H1 (cell line): ENCODE data around the gene PIK3R5. TPM values are rescaled to one million over a fixed set of nuclear protein-coding genes. Genes with fewer than 3 reads are reported as not detected.
A peak's percentile ranks its signal among the peaks of the same experiment; 100 is the strongest.

Experiments used
- CTCF ChIA-PET: fragments of 300-600 bp; sonication (Branson Sonifier 250); formaldehyde crosslinking; loops from one replicate; lab custom pipeline; 2021; ENCODE audit not compliant: partially characterized antibody; lab: Charles Lee
- POLR2A ChIA-PET: fragments of 300-600 bp; sonication (Branson Sonifier 250); formaldehyde crosslinking; loops from one replicate; lab custom pipeline; 2021; ENCODE audit warnings: inconsistent platforms; ENCODE audit not compliant: partially characterized antibody; lab: Charles Lee
- DNase-seq, 2 experiments: peaks; one replicate each; pipeline versions ENCODE4 v3.0.0 to v3.0.0-alpha.2; 2010 to 2022; ENCODE audit warnings: low spot score in 2 of 2, low read depth in 1 of 2, mixed read lengths in 1 of 2
- FAIRE-seq: peaks from 2 replicates; lab custom pipeline; 2011; peaks lifted over from hg19 to GRCh38; lab: Jason Lieb, UNC
- H2AFZ ChIP-seq: 2 replicates; pipeline ENCODE4 v1.8.1; 2012; ENCODE audit warnings: low read length, inconsistent platforms
- H2AK5ac ChIP-seq: 2 replicates; pipeline ENCODE4 v1.6.1; 2013; ENCODE audit warnings: low read depth, low read length
- H2BK120ac ChIP-seq: replicated peaks from 2 replicates; pipeline ENCODE3; 2013; ENCODE audit warnings: low read depth, low read length, inconsistent platforms
- H2BK12ac ChIP-seq: 2 replicates; pipeline ENCODE4 v1.6.1; 2013; ENCODE audit warnings: low read depth, low read length
- H2BK15ac ChIP-seq: 2 replicates; pipeline ENCODE4 v1.6.1; 2013; ENCODE audit warnings: low read length
- H2BK20ac ChIP-seq: 2 replicates; pipeline ENCODE4 v1.6.1; 2013; ENCODE audit warnings: low read length
- H2BK5ac ChIP-seq: 2 replicates; pipeline ENCODE4 v1.6.1; 2013; ENCODE audit warnings: low read depth, low read length
- H3K14ac ChIP-seq: 2 replicates; pipeline ENCODE4 v1.6.1; 2013; ENCODE audit warnings: inconsistent platforms; ENCODE audit not compliant: insufficient read length
- H3K18ac ChIP-seq: 2 replicates; pipeline ENCODE4 v1.6.1; 2013; ENCODE audit warnings: low read length; ENCODE audit errors: extremely low read depth
- H3K23ac ChIP-seq: 2 replicates; pipeline ENCODE4 v1.6.1; 2013; ENCODE audit warnings: inconsistent platforms; ENCODE audit not compliant: insufficient read length
- H3K23me2 ChIP-seq: 2 replicates; pipeline ENCODE4 v1.6.1; 2013; ENCODE audit warnings: low read depth, low read length
- H3K27ac ChIP-seq: 2 replicates; pipeline ENCODE4 v1.6.1; 2011; ENCODE audit warnings: low read depth, low read length, inconsistent platforms
- H3K27me3 ChIP-seq, 4 experiments: replicated peaks in 1 of 4; 1 replicate in 1 of 4; 2 replicates in 3 of 4; pipeline versions ENCODE4 v1.6.1 to v1.8.1; 2011 to 2013; ENCODE audit warnings: low read length in 3 of 4, mild to moderate bottlenecking in 3 of 4, inconsistent platforms in 2 of 4, mixed read lengths in 2 of 4, moderate library complexity in 1 of 4; ENCODE audit not compliant: control insufficient read depth in 3 of 4, insufficient read depth in 3 of 4; ENCODE audit errors: extremely low read depth in 1 of 4
- H3K36me3 ChIP-seq, 4 experiments: 2 replicates each; pipeline versions ENCODE4 v1.6.1 to v1.8.1; 2011 to 2013; ENCODE audit warnings: mild to moderate bottlenecking in 4 of 4, low read length in 3 of 4, moderate library complexity in 2 of 4, control low read depth in 1 of 4, inconsistent platforms in 1 of 4; ENCODE audit not compliant: insufficient read depth in 4 of 4, control insufficient read depth in 2 of 4
- H3K4ac ChIP-seq: replicated peaks from 2 replicates; pipeline ENCODE3; 2013; ENCODE audit warnings: low read length, low read depth, mixed read lengths, inconsistent platforms; ENCODE audit not compliant: insufficient read length
- H3K4me1 ChIP-seq, 4 experiments: replicated peaks in 1 of 4; 1 replicate in 1 of 4; 2 replicates in 3 of 4; pipeline versions ENCODE4 v1.6.1 to v1.8.1; 2011 to 2013; ENCODE audit warnings: low read length in 3 of 4, inconsistent platforms in 2 of 4, mixed read lengths in 1 of 4; ENCODE audit not compliant: insufficient read depth in 4 of 4, control insufficient read depth in 3 of 4
- H3K4me2 ChIP-seq, 2 experiments: 2 replicates each; pipeline versions ENCODE4 v1.6.1 to v1.8.1; 2011 to 2013; ENCODE audit warnings: low read depth in 2 of 2, low read length in 2 of 2, control low read depth in 1 of 2, inconsistent platforms in 1 of 2, mild to moderate bottlenecking in 1 of 2; ENCODE audit not compliant: insufficient read depth in 1 of 2
- H3K4me3 ChIP-seq, 4 experiments: fragments of 200-600, 300-600 bp in 1 of 4; sonication (generic), shearing (Covaris generic), sonication (Bioruptor Twin) in 1 of 4; 2 replicates each; pipeline versions ENCODE4 v1.5.1 to v1.8.1; 2011 to 2016; ENCODE audit warnings: low read length in 4 of 4, low read depth in 3 of 4, control low read depth in 2 of 4, inconsistent platforms in 2 of 4, mild to moderate bottlenecking in 2 of 4, mixed read lengths in 1 of 4, moderate library complexity in 1 of 4; ENCODE audit not compliant: insufficient read depth in 2 of 4; ENCODE audit errors: extremely low read depth in 1 of 4
- H3K56ac ChIP-seq: replicated peaks from 2 replicates; pipeline ENCODE3; 2013; ENCODE audit warnings: low read depth, mild to moderate bottlenecking, mixed read lengths, low read length, inconsistent platforms; ENCODE audit not compliant: insufficient read length
- H3K79me1 ChIP-seq: 2 replicates; pipeline ENCODE4 v1.6.1; 2013; ENCODE audit warnings: low read depth, low read length, control low read depth
- H3K79me2 ChIP-seq, 2 experiments: 2 replicates each; pipeline versions ENCODE4 v1.6.1 to v1.8.1; 2012 to 2013; ENCODE audit warnings: low read length in 2 of 2, mild to moderate bottlenecking in 2 of 2, inconsistent platforms in 1 of 2; ENCODE audit not compliant: insufficient read depth in 2 of 2, control insufficient read depth in 1 of 2
- H3K9ac ChIP-seq, 4 experiments: replicated peaks in 1 of 4; 1 replicate in 1 of 4; 2 replicates in 3 of 4; pipeline versions ENCODE4 v1.6.1 to v1.8.1; 2011 to 2013; ENCODE audit warnings: low read depth in 3 of 4, low read length in 3 of 4, control low read depth in 2 of 4, mild to moderate bottlenecking in 2 of 4, moderate library complexity in 2 of 4, inconsistent platforms in 1 of 4; ENCODE audit errors: extremely low read depth in 1 of 4
- H3K9me3 ChIP-seq, 2 experiments: 2 replicates each; pipeline versions ENCODE4 v1.6.1 to v1.8.1; 2012 to 2013; ENCODE audit warnings: mild to moderate bottlenecking in 2 of 2, moderate library complexity in 2 of 2, control low read depth in 1 of 2, inconsistent platforms in 1 of 2, low read depth in 1 of 2, low read length in 1 of 2, mixed read lengths in 1 of 2; ENCODE audit not compliant: insufficient read depth in 2 of 2
- H4K20me1 ChIP-seq, 2 experiments: replicated peaks in 1 of 2; 2 replicates each; pipeline versions ENCODE3 to v1.8.1; 2011 to 2013; ENCODE audit warnings: inconsistent platforms in 2 of 2, low read length in 2 of 2, mild to moderate bottlenecking in 1 of 2; ENCODE audit not compliant: insufficient read depth in 2 of 2, control insufficient read depth in 1 of 2
- H4K5ac ChIP-seq: 2 replicates; pipeline ENCODE4 v1.6.1; 2013; ENCODE audit warnings: low read length, low read depth, mixed read lengths, inconsistent platforms; ENCODE audit not compliant: insufficient read length
- H4K8ac ChIP-seq: 2 replicates; pipeline ENCODE4 v1.8.0; 2013; ENCODE audit warnings: mild to moderate bottlenecking, moderate library complexity, low read length, inconsistent platforms; ENCODE audit not compliant: insufficient read depth; ENCODE audit errors: extremely low read depth
- H4K91ac ChIP-seq: replicated peaks from 2 replicates; pipeline ENCODE3; 2013; ENCODE audit warnings: low read length, mixed read lengths, inconsistent platforms; ENCODE audit not compliant: insufficient read length
- ASH2L ChIP-seq: fragments of 200-600, 300-600 bp; sonication (generic); IDR thresholded peaks from one replicate; pipeline ENCODE4 v1.7.1; 2017; ENCODE audit warnings: low read length
- BACH1 ChIP-seq: IDR thresholded peaks from 2 replicates; pipeline ENCODE4 v1.6.1; 2012; ENCODE audit warnings: low read length, improper control_type of control experiment
- HDAC2 ChIP-seq, 2 experiments: fragments of 300-600 bp in 1 of 2; sonication (generic) in 1 of 2; IDR thresholded peaks; 2 replicates each; pipeline ENCODE4 v1.6.1; 2011 to 2012; ENCODE audit warnings: low read depth in 2 of 2, low read length in 2 of 2, mild to moderate bottlenecking in 2 of 2, moderate library complexity in 2 of 2, borderline replicate concordance in 1 of 2, inconsistent platforms in 1 of 2
- HDAC6 ChIP-seq: IDR thresholded peaks from one replicate; pipeline ENCODE4 v1.7.1; 2012; ENCODE audit warnings: low read depth, mild to moderate bottlenecking, inconsistent platforms, low read length, moderate library complexity
- RAD21 ChIP-seq, 2 experiments: IDR thresholded peaks in 1 of 2; conservative IDR thresholded peaks in 1 of 2; 2 replicates each; pipeline ENCODE4 v1.6.1; 2011; ENCODE audit warnings: low read depth in 2 of 2, low read length in 2 of 2, improper control_type of control experiment in 1 of 2, inconsistent platforms in 1 of 2, mild to moderate bottlenecking in 1 of 2, moderate library complexity in 1 of 2
- RBBP5 ChIP-seq: IDR thresholded peaks from 2 replicates; pipeline ENCODE4 v1.7.1; 2012; ENCODE audit warnings: low read depth, mild to moderate bottlenecking, inconsistent platforms, low read length, moderate library complexity, borderline replicate concordance
- RFX5 ChIP-seq: IDR thresholded peaks from 2 replicates; pipeline ENCODE4 v1.6.1; 2011; ENCODE audit warnings: low read depth, low read length, improper control_type of control experiment, borderline replicate concordance
- SP2 ChIP-seq: IDR thresholded peaks from 2 replicates; pipeline ENCODE4 v1.6.1; 2012; ENCODE audit warnings: mild to moderate bottlenecking, low read length, inconsistent platforms
- TAF7 ChIP-seq: optimal IDR thresholded peaks from 2 replicates; pipeline ENCODE3; 2011; ENCODE audit warnings: low read depth, mild to moderate bottlenecking, inconsistent platforms, low read length, moderate library complexity, borderline replicate concordance
- WGBS, 2 experiments: shearing (Covaris generic) in 1 of 2; methylation state at CpG; one replicate each; pipeline versions ENCODE4 v1.1.6 to v1.1.7; 2013 to 2015; ENCODE audit warnings: low lambda C conversion rate in 2 of 2, mixed read lengths in 2 of 2, inconsistent platforms in 1 of 2, low coverage in 1 of 2, missing lambda C conversion rate in 1 of 2; ENCODE audit not compliant: insufficient replicate concordance in 2 of 2, insufficient coverage in 1 of 2, insufficient read length in 1 of 2; ENCODE audit errors: extremely low coverage in 1 of 2, missing lambda C conversion rate in 1 of 2; 5-methylcytosine and 5-hydroxymethylcytosine counted together
- polyA plus RNA-seq, 7 experiments: library from polyadenylated mRNA; depleted of rRNA in 3 of 7; stranded (reverse) in 5 of 7; unstranded in 2 of 7; fragments of >200 nt in 5 of 7; fragments of 200-250 nt in 2 of 7; gene quantifications; 1 replicate in 5 of 7; 2 replicates in 1 of 7; 4 replicates in 1 of 7; pipeline versions ENCODE4 v1.2.1 to v1.2.3, GENCODE V29; 2011 to 2013; ENCODE audit warnings: missing spikeins in 2 of 7, mixed read lengths in 2 of 7
- total RNA-seq: library from RNA; stranded (reverse); fragmentation: NEBNext Ultra II Directional; extraction: Animal tissue kit (Norgen Biotek cat#: 25700); gene quantifications from 2 replicates; pipeline ENCODE4 v1.2.1, GENCODE V29; 2021

Gene PIK3R5
- total and polyA plus RNA-seq, 2 of the 8 experiments (the other 6 are each of a cell fraction or from before 2014, with no cell fraction given): 2.7 to 4.3 TPM

GRCh38 chr17:8894673-8895578 is 70.6 kb downstream of the PIK3R5 start:
- H3K4me3 ChIP-seq: peak overlapping the region in 2 of 4 experiments; percentile 21 to 54; a peak in 3 of 8 replicates
- H3K9me3 ChIP-seq: no peaks in the 10 kb centered on the region
- peaks cover 3% of the 10 kb centered on the region; the same call in 1 of the 2 replicates for H3K23me2 ChIP-seq
- peak in 1 of 2 experiments; percentile 74 for DNase-seq
- H2AK5ac ChIP-seq: no peak overlapping the region
- peaks cover 0 to 11% (median 8%) of the 10 kb centered on the region in 4 experiments; a peak in 4 of 7 replicates for H3K4me1 ChIP-seq
- no peaks in the 10 kb centered on the region for H3K79me2 ChIP-seq
- peak overlapping the region; percentile 1; the same call in 1 of the 2 replicates for H2BK12ac ChIP-seq
- H3K79me1 ChIP-seq: no peaks in the 10 kb centered on the region
- H2BK120ac ChIP-seq: no peak overlapping the region
- ChIA-PET CTCF (interaction anchor here (0.6 to 10.4 kb wide), 55 partner anchors 9 to 697 kb away, joined by 3 to 107 read pairs (median 4); partner anchors contain the start of gene MFSD6L), POLR2A (interaction anchor here (1.0 to 1.4 kb wide), 4 partner anchors 13 to 98 kb away, joined by 3 read pairs; no protein-coding TSS in a partner anchor)
- H3K56ac ChIP-seq: no peak overlapping the region
- H3K9ac ChIP-seq: no peak overlapping the region
- no peak overlapping the region for H2BK20ac ChIP-seq
- no peaks in the 10 kb centered on the region; a peak in 1 of 7 replicates for H3K27me3 ChIP-seq
- no peak overlapping the region for H3K14ac ChIP-seq
- no peak overlapping the region for H4K8ac ChIP-seq
- H2BK5ac ChIP-seq: no peak overlapping the region; the same call in 1 of the 2 replicates
- no peaks in the 10 kb centered on the region for H3K36me3 ChIP-seq
- peak overlapping the region; percentile 70 to 71 for H3K4me2 ChIP-seq
- no peaks in the 10 kb centered on the region for H4K20me1 ChIP-seq
- no peak overlapping the region for H3K27ac ChIP-seq
- H3K23ac ChIP-seq: no peak overlapping the region
- H4K5ac ChIP-seq: no peak overlapping the region
- H2AFZ ChIP-seq: peak overlapping the region; percentile 54
- WGBS, 2 experiments: 40% methylated on average over 21 of the region's 24 CpGs; no CpG with 5 or more reads in 1 of the 2 experiments
- H3K4ac ChIP-seq: no peak overlapping the region
- peak; percentile 94 for FAIRE-seq
- H3K18ac ChIP-seq: no peak overlapping the region; the same call in 1 of the 2 replicates
- peak overlapping the region; percentile 72; the same call in 1 of the 2 replicates for H2BK15ac ChIP-seq
- no peak overlapping the region for H4K91ac ChIP-seq
- TF ChIP-seq BACH1: no peak
- TF ChIP-seq SP2: no peak
- no peak for TF ChIP-seq HDAC6
- no peak for TF ChIP-seq RFX5
- peak; percentile 83 to 85 for TF ChIP-seq RAD21 (IDR thresholded peaks at IDR 0.05 in 1 of 2, conservative IDR thresholded peaks at IDR 0.05 in 1 of 2; ENCODE audit: low read depth in 2 of 2, low read length in 2 of 2)
- no peak for TF ChIP-seq RBBP5
- no peak for TF ChIP-seq ASH2L
- TF ChIP-seq TAF7: no peak
- TF ChIP-seq HDAC2 (IDR thresholded peaks at IDR 0.05; ENCODE audit: borderline replicate concordance in 1 of 2, low read depth in 2 of 2, low read length in 2 of 2): no peak
